Activated naive CD4-positive, alpha-beta T cell treated with anti-CD3 and anti-CD28 coated beads, Interleukin-2, amount 50 U/mL, for 16 hours (primary cell): Measurements from ENCODE around the gene DUSP7.
"Not testable (repeated sequence)": the region's sequence is repeated elsewhere in the genome, so short reads cannot be mapped to it uniquely, and the experiment has no call there.

ENCODE experiments used
- DNase-seq: peaks from one replicate; pipeline ENCODE4 v3.0.0-alpha.2; 2020

The DUSP7 gene

GRCh38 chr3:52044869-52045619, 11.3 kb downstream of the DUSP7 start:
- no peak for DNase-seq

GRCh38 chr3:52043750-52044149, 12.6 kb downstream of the DUSP7 start:
- DNase-seq: no peak

- not testable (repeated sequence) for DNase-seq
Measured at GRCh38 chr3:52043039-52043438, 13.3 kb downstream of the DUSP7 start.

- no peak for DNase-seq
Measured at GRCh38 chr3:52041118-52041731, 15.1 kb downstream of the DUSP7 start.

- no peak for DNase-seq
Measured at GRCh38 chr3:52040600-52040999, 15.8 kb downstream of the DUSP7 start.

GRCh38 chr3:52039846-52040245, 16.5 kb downstream of the DUSP7 start:
- DNase-seq: no peak

GRCh38 chr3:52039426-52039825, 16.9 kb downstream of the DUSP7 start:
- no peak for DNase-seq

GRCh38 chr3:52038227-52038626, 18.1 kb downstream of the DUSP7 start:
- DNase-seq: no peak

- DNase-seq: no peak
Measured at GRCh38 chr3:52037291-52037690, 19.1 kb downstream of the DUSP7 start.

GRCh38 chr3:52036829-52037228, 19.5 kb downstream of the DUSP7 start:
- DNase-seq: no peak

GRCh38 chr3:52036222-52036694, 20.1 kb downstream of the DUSP7 start:
- DNase-seq: no peak

- no peak for DNase-seq
Measured at GRCh38 chr3:52034651-52035050, 21.7 kb downstream of the DUSP7 start.

- DNase-seq: no peak
Measured at GRCh38 chr3:52034212-52034611, 22.2 kb downstream of the DUSP7 start.

GRCh38 chr3:52033748-52034147, 22.6 kb downstream of the DUSP7 start:
- DNase-seq: not testable (repeated sequence)

- no peak for DNase-seq
Measured at GRCh38 chr3:52032702-52033408, 23.5 kb downstream of the DUSP7 start.

GRCh38 chr3:52031896-52032295, 24.5 kb downstream of the DUSP7 start:
- no peak for DNase-seq

- no peak for DNase-seq
Measured at GRCh38 chr3:52030714-52031310, 25.6 kb downstream of the DUSP7 start.

GRCh38 chr3:52029535-52029934, 26.8 kb downstream of the DUSP7 start:
- no peak for DNase-seq

- no peak for DNase-seq
Measured at GRCh38 chr3:52029053-52029452, 27.3 kb downstream of the DUSP7 start.

GRCh38 chr3:52028572-52028971, 27.8 kb downstream of the DUSP7 start:
- DNase-seq: no peak

GRCh38 chr3:52026041-52026440, 30.3 kb downstream of the DUSP7 start:
- DNase-seq: no peak

GRCh38 chr3:52025453-52025852, 30.9 kb downstream of the DUSP7 start:
- DNase-seq: no peak

- no peak for DNase-seq
Measured at GRCh38 chr3:52024765-52025452, 31.5 kb downstream of the DUSP7 start.
